ENCODE measurements around the gene TRPM4.
A peak's percentile ranks its signal among the peaks of the same experiment; 100 is the strongest.
"Not testable (repeated sequence)": the region's sequence is repeated elsewhere in the genome, so short reads cannot be mapped to it uniquely, and the experiment has no call there.

TRPM4 gene

DNA sequence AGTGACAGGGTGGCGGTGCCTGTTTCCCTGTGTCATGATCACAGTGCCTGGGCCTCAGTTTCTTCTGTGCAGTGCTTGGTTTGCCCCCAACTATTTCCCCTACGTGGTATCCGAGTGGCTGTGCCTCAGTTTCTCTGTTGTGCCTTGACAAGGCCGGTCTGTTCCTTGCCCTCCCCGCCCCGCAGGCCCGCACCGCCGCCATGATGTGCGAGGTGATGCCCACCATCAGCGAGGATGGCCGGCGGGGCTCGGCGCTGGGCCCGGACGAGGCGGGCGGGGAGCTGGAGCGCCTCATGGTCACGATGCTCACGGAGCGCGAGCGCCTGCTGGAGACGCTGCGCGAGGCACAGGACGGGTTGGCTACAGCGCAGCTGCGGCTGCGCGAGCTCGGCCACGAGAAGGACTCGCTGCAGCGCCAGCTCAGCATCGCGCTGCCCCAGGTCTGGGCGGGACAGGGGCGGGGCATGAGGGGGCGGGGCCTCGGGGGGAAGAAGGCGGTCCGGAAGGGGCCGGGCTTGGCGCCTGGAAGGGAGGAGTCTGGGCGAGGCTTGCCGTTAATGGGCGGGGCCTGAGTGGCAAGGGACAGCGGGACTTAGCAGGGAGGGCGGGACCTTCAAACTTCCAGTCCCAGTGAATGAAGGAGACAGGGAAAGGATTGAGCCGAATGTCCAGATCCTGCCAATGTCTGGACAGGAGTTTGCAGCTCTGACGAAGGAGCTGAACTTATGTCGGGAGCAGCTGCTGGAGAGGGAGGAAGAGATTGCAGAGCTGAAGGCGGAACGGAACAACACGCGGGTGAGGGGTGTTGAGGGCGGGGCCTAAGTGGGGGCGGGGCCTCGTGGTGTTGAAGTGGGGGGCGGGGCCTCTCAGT, 29.7 kb upstream of the TRPM4 start:
- peak; percentile 84 for DNase-seq

DNA sequence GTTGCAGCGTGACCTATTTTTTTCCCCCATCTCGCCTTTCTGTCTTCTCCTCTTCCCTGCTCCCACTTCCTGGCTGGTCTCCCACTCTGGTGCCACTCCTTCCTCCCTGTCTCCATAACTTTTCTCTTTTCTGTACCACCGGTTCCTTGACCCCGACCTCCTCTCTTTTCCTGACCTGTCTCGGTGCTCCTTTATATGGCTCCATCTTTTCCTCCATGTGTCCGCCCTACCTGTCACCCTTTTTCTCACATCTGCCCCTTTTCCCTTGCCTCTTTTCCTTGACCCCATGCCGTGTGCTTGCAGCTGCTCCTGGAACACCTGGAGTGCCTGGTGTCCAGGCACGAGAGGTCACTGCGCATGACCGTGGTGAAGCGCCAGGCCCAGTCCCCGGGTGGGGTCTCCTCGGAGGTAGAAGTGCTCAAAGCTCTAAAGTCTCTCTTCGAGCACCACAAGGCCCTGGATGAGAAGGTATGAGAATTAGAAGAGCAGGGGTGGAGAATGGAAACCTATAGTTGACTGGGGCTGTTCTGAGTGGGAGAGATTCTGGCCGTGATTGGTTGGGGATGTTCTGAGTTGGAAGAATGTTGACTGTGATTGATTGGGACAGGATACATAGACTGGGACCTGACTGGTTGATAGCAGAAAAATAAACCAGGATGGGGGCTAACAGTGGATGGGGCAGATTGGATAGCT, 28.9 kb upstream of the TRPM4 start:
- no peak for DNase-seq

DNA sequence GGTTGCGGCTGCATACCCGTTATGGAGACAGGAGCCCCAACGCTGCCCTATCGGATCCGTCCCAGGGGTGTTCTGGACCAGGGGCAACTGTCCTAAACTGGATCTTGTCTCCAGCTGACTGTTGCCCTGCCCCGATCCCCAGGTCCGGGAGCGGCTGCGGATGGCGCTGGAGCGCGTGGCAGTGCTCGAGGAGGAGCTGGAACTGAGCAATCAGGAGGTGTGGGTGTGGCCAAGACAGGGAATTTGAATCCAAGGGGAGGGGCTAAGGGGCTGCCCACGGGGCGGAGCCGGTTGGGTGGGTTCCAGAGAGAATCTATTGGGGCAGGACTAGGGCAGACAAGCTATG, 28.4 kb upstream of the TRPM4 start:
- DNase-seq = peak; percentile 61

DNA sequence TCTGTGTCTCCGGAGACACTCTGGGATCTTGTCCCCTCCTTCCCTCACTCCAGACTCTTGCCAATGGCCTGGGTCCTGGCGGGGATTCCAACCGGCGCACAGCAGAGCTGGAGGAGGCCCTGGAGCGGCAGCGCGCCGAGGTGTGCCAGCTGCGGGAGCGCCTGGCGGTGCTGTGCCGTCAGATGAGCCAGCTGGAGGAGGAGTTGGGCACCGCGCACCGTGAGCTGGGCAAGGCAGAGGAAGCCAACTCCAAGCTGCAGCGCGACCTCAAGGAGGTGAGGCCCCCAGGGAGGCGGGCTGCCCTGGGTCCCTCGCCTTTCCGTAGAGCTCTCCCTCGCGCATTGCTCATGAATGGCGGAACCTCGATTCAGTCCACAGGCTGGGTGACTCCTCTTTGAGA, 27.3 kb upstream of the TRPM4 start:
- no peak for DNase-seq

DNA sequence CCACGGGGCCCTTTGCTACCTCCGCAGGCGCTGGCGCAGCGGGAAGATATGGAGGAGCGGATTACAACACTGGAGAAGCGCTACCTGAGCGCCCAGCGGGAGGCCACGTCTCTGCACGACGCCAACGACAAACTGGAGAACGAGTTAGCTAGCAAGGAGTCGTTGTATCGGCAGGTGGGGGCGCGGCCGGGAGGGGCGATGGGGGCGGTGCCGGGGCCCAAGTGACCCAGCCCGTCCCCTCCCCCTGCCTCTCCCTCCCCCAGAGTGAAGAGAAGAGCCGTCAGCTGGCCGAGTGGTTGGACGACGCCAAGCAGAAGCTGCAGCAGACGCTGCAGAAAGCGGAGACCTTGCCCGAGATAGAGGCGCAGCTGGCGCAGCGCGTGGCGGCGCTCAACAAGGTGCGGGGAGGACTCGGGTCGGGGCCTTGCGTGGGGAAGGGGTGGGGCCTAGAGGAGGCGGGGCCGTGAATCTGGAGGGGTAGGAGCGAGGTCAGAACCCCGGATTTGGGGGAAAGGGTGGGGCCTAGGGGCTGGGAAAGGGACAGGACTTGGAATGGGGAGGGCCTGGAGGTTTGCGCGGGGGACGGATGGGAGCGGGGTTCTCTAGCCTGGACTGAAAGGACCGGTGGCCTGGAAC, 24.5 kb upstream of the TRPM4 start:
- no peak for DNase-seq

DNA sequence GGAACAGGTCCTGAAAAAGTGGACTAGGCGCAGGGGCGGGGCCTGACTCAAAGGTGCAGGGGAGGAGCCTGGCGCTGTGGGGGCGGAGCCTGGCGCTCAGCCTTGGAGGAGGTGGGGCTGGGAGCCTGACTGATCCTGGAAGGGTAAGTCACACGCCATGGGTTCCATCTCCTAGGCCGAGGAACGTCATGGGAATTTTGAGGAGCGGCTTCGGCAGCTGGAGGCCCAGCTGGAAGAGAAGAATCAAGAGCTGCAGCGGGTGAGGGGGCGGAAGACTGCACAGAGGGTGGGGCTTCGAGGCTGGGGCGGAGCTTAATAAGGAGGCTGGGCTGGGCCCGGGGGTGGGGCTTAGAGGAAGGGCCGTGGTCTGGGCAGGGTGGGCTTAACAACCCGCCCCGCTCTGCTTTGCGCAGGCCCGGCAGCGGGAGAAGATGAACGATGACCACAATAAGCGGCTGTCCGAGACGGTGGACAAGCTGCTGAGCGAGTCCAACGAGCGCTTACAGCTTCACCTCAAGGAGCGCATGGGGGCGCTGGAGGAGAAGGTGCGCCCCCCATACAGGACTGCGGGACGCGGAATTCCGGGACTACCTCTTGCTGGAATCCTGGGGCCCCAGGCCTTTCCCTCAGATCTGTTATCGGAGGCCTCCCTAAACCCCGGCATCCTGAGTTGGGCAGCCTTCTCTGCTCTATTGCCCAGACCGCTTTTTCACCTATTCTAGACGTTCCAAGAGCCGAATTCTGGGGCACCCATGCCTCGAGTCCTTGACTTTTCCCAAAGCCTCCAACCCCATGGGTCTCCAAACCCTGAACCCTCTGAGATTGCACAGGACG, 23.8 kb upstream of the TRPM4 start:
- no peak for DNase-seq

DNA sequence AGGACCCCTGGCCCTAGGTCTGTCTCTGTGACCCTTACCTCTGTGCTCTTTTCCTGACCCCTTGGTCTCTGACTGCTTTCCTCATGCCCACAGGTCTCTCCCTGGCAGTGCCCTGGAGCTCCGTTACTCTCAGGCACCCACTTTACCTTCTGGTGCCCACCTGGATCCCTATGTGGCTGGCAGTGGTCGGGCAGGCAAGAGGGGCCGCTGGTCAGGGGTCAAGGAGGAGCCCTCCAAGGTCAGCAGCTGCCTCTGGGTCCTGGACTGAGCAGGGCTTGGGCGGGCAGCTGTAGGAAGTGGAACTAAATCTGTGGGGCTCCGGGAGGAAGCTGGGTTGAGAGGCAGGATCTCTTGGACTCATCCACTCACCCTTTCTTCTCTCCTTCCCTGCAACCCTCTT, 21.9 kb upstream of the TRPM4 start:
- DNase-seq = no peak

DNA sequence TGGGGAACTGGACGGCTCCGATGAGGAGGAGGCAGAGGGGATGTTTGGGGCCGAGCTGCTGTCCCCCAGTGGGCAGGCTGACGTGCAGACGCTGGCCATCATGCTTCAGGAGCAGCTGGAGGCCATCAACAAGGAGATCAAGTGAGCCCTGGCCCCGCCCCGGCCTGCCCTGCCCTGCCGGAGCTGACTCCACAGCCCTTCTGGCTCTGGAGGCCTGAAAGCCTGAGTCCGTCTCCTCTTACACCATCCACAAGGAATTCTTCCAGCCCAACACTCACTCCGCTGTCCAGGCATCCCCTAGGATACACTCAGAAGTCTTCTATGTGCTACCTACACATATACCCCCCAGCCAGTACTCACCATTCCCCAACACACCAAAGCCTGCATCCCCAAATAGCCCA, 20.8 kb upstream of the TRPM4 start:
- no peak for DNase-seq

DNA sequence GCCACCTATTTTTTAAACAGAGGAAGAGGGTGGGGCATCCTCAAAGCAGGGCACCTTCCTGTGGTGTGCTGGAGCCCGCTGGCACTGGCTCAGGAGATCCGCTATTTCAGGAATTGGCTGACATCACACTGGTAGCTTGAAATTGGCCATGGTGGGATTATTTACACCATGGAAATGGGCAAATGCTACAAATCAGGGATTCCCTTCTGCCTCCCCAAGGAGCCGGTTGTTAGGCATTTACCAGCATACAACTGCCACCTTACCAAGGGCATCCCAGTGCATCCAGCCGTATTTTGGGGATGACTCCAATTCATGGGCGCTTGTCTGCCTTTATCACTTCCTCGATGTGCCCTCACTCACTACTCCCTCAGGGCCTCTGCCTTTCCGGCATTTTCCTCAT, 16.6 kb upstream of the TRPM4 start:
- DNase-seq = no peak

DNA sequence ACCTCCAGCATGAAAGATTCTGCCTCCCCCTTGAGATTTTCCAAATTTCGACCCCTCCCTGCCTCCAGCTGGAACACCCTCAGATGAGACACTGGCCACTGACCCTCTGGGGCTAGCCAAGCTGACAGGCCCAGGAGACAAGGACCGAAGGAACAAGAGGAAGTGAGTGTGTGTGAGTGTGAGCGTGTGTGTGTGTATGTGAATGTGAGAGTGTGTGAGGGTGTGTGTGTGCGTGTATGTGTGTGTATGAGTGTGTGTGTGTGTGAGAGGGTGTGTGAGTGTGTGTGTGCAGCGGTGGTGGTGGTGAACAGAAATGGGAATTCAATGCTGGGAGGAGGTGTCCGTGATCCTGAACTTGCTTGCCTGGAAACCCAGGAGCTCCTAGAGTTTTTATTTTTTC, 16.2 kb upstream of the TRPM4 start:
- no peak for DNase-seq

DNA sequence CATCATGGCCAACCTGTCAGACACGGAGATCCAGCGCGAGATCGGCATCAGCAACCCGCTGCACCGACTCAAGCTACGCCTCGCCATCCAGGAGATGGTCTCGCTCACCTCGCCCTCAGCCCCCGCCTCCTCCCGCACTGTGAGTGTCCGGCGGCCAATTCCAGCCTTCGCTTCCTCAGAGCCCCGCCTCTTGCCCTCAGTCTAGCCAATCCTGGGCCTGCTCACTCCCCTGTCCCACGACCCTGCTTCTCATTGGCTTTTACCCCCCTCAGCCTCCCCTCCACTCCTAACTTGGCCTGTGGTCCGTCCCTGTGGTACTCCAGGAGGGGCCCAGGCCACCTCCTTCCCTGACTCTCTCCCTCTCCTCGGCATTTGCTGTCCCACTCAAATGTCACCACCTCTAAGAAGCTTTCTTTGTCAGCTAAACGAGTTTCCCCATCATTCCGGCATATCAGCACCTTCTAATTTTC, 14.7 kb upstream of the TRPM4 start:
- DNase-seq = peak; percentile 49

DNA sequence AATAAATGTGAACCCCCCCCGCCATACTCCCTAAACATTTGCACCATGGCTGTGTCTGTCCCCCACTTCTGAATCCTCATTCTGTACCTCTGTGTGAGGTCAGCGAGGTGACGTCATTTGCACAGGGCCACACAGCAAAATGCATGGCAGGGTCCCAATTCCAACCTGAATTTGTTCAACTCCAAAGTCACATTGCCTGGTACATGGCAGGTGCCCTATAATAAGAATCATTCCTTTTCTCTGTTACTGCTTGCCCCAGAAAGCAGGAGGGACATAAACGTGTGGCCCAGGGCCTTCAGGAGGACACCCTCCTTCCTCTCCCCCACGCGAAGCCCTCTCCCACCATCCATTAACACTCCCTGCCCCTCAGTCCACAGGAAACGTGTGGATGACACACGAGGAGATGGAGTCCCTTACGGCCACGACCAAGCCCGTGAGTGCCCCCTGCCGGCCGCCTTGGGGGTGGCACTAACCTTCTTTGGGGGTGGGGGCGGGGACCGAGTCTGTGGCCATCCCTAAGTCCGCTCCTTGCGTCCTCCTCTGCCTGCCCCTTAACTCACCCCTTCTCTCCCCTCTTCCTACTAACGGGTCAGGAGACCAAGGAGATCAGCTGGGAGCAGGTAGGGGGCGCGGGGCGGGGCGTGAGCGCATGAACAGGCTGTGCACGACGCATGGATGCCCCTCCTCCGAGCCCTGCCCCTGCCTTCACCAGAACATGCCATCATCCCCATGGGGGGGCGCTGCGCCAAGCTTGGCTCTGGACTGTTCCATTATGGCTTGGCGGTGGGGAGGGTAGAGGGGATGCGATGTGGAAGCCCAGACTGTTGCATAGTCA, 11.8 kb upstream of the TRPM4 start:
- DNase-seq = peak; percentile 9

DNA sequence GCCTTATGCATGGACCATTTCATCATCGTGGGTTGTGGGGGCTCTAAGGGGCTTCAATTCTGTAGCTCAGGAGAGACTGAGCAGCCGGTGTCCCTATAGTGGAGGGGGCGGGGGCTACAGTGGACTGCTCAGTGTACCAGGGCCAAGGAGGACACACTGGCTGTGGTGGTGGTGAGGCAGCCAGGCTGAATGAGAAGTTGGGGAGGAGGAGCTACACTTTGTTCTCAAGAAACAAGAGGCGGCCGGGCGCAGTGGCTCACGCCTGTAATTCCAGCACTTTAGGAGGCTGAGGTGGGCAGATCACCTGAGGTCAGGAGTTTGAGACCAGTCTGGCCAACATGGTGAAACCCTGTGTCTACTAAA, 11.2 kb upstream of the TRPM4 start:
- not testable (repeated sequence) for DNase-seq

DNA sequence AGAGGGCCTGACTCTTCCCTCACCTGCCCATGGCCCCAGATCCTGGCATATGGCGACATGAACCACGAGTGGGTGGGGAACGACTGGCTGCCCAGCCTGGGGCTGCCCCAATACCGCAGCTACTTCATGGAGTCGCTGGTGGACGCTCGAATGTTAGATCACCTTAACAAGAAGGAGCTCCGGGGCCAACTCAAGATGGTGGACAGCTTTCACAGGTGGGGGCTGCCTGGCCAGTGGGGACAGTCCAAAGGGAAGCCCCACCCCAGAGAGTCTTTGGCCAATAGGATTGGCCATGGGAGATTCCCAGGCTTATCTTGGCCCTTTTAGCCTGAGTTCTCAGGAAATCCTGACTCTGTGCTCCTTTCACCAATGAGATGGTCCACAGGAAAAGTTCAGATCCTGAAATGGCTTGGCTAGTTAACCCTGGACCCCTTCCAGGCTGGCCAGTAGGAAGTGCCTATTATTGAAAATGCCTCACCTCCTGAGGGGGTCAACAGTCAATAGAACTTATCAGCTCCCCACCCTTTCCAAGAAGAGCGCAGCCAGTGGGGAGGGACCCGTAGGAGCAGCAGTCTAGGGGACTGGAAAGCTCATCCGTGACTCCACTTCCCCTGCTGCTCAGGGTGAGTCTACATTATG, 9.4 kb upstream of the TRPM4 start:
- DNase-seq = no peak

DNA sequence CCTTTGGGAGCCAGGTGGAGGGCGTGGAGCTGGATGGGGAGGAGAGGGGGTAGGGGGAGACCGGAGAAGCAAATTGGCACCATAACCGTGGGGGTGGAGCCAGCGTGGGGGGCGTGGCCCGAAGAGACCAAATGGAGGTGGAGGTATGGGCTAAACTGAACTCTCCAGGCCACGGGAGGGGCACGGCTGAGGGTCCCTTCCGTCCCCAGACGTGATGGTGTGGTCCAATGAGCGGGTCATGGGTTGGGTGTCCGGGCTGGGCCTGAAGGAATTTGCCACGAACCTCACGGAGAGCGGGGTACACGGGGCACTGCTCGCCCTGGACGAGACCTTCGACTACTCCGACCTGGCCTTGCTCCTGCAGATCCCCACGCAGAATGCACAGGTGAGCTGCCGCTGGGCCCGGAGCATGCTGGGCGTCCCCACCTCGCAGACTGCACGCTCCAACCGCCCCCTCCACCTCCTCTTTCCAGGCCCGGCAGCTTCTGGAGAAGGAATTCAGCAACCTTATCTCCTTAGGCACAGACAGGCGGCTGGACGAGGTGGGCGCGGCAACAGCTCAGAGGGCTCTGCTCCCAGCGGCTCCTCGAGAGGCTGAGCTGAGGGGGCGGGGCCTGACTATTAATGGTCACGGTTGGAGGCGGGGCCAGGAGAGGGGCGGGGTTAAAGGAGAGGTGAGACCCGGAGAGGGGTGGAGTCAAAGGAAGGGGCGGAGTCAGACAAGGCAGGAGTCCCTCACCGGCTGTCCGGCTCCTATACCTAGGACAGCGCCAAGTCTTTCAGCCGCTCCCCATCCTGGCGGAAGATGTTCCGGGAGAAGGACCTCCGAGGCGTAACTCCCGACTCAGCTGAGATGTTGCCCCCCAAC, 8.6 kb upstream of the TRPM4 start:
- DNase-seq = peak; percentile 63

DNA sequence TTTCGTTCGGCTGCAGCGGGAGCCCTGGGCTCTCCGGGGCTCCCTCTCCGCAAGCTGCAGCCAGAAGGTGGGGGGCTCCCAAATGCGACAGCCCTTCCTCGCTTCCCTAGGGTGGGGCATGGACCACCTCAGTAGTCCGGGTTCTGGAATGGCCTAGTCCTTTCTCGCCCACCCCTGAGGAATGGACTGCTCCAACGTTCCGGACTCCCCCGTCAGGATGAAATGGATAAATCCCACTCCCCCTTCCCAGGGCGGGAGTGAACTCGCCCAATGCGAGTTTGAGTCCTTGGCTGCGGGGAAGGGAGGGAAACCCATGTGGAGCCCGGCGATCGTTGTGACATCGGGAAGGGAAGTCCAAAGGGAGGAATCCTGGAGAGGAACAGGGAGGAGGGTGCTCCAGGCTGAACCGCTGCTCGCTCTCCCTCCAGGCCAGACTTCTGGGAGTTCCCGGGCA, 7.9 kb upstream of the TRPM4 start:
- peak; percentile 6 for DNase-seq

DNA sequence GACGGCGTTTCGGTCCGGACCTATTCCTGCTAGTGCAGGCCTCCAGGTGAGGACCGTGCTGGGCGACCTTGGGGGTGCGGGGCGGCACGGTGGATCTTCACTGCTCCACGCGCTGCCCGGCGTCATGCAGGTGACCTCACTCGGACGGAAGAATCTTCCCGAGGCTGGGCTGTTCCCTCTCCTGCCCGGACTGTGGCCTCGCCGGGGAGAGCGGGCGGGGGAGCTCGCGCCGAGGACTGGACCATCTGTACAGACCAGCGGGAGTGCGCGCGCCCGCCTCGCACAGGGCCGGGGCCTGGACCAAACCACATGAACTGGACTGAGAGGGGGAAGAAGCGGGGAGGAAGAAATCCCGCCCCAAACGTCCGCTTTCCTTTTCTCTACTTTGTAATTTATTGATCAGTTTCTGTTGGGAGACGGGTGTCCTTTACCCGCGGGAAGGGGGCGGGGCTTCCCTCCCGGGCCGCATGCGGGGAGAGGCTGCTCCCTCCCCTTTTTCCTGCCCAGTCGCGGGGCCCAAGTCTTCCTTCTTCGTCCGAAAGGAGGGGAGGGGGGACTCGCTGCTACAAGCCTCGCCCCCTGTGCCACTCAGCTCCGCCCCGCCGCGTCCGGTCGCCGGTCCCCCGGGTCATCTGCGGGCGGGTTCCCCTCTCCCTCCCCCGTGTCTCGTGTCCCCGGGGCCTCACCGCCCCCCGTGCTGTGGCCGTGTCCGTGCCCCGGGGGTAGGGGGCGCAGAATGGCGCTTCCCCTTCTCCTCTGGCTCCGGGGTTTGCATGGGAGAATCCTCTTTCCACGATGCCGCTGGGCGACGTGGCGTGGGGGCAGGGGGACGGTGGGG, 7.3 kb upstream of the TRPM4 start:
- DNase-seq = peak; percentile 63

DNA sequence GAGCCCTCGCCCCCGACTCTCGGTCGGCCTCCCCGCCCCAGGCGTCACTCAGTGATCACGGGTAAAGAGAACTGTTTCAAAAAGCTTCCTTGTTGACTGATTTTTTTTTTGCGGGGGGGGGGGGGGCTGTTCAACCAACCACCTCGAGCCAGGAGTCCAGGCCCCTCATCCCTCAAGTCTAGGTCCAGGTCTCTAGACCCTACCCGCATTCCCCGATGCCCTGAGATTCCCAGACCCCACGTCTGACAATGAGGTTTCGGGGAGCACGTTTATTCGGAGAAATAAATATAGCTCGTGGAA, 6.7 kb upstream of the TRPM4 start:
- DNase-seq = no peak

DNA sequence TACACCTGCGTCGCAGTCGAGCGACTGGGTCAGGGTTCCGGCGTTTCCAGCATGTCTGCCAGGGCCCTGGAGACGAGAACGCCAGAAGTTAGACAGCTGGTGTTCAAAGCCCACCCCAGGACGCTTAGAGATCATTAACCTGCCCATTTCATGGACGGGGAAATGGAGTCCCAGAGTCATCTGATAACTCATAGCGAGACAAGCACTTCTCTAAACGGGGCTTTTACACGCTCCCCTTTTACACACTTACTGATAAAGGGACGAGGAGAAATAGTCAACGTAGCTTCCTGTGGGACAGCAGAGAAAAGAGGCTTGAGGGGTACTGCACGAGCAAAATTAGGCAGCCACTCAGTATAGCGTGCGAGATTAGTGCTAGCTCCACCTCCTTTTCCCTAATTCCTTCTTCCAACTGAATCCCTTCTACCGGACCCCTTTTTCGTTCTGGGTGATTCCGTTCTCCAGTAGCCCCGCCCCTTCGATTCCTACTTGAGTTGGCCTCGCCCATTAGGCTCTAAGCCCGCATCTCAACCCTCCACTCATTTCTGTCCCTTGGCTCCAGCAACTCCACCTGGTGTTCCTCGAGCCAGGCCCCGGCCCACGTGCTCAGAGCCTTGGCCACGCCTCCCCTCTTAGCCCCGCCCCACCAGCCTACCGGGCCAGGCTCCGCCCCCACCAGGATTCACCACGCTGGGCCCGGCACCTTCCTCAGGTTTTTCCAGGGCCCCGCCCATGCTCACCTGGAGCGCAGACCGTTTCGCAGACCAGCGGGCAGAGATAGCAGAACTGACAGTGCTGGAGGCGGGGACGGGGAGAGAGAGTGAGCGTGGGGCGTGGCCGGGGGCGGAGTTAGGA, 6.1 kb upstream of the TRPM4 start:
- DNase-seq = peak; percentile 35
